Ovary (tissue), 9 donors: ENCODE results near the gene TAOK3. TPM values are rescaled to one million over a fixed set of nuclear protein-coding genes. Genes with fewer than 3 reads are reported as not detected.

Experiments used
- DNase-seq, 5 donors: peaks; one replicate each; pipeline ENCODE4 v3.0.0-alpha.2; 2019 to 2020
- H3K27ac ChIP-seq, 2 donors: fragments of 200-600 bp; one replicate each; pipeline versions ENCODE4 v1.5.1 to v1.8.0; 2019 to 2022
- H3K27me3 ChIP-seq: fragments of 200-600 bp; one replicate; pipeline ENCODE4 v1.8.0; 2022
- H3K36me3 ChIP-seq: fragments of 200-600 bp; sonication (generic); one replicate; pipeline ENCODE4 v1.5.1; 2019
- H3K4me1 ChIP-seq: one replicate; pipeline ENCODE4 v1.8.1; 2013; ENCODE audit warnings: mild to moderate bottlenecking, moderate library complexity; ENCODE audit not compliant: insufficient read depth
- H3K4me3 ChIP-seq: fragments of 200-600 bp; sonication (generic); one replicate; pipeline ENCODE4 v1.5.1; 2017
- H3K9me3 ChIP-seq, 2 donors: fragments of 200-600 bp in 1 of 2; sonication (generic) in 1 of 2; one replicate each; pipeline versions ENCODE4 v1.5.1 to v1.8.1; 2013 to 2019; ENCODE audit warnings: mild to moderate bottlenecking in 1 of 2, moderate library complexity in 1 of 2
- EP300 ChIP-seq: sonication (generic); formaldehyde crosslinking; IDR thresholded peaks from one replicate; pipeline ENCODE4 v1.6.1; 2017; ENCODE audit warnings: antibody characterized with exemption
- POLR2A ChIP-seq: fragments of 450-650 bp; IDR thresholded peaks from one replicate; pipeline ENCODE4 v1.6.1; 2017; ENCODE audit warnings: antibody characterized with exemption, mild to moderate bottlenecking, moderate library complexity
- WGBS, 3 donors: extraction: QIAGEN DNeasy Blood & Tissue Kit in 1 of 3; methylation state at CpG; one replicate each; pipeline versions ENCODE4 v1.1.5 to v1.1.7; 2013 to 2017; 5-methylcytosine and 5-hydroxymethylcytosine counted together
- intact Hi-C, 4 donors: fragments of 100-400 bp; cut with DNase I; formaldehyde crosslinking; loops; one replicate each; pipeline versions ENCODE4 v1.11.0 to v1.15.1; 2022 to 2023
- polyA plus RNA-seq, 2 donors: library from polyadenylated mRNA; stranded (reverse); fragments of 200-250 nt in 1 of 2; fragments of 350-450 nt in 1 of 2; fragmentation: Illumina TruSeq in 1 of 2; extraction: RNeasy Lipid Tissue Mini Kit (QIAGEN cat#74804) in 1 of 2; gene quantifications; one replicate each; pipeline ENCODE4 v1.2.3, GENCODE V29; 2013 to 2014
- total RNA-seq, 7 donors: library from RNA; depleted of rRNA in 2 of 7; stranded (reverse); fragments of >200 nt in 2 of 7; fragmentation: NEBNext Ultra II Directional in 3 of 7; extraction: Animal tissue kit (Norgen Biotek cat#: 25700) in 3 of 7; gene quantifications; one replicate each; pipeline versions ENCODE4 v1.1.0 to v1.2.4, GENCODE V29; 2016 to 2023
- TF ChIP-seq, protein P1 (sequence below), 3 donors: fragments of 450-650 bp in 2 of 3; fragments of 200-600 bp in 1 of 3; IDR thresholded peaks; one replicate each; pipeline versions ENCODE4 v1.5.1 to v1.8.0; 2016 to 2022; ENCODE audit warnings: antibody characterized with exemption in 3 of 3, mild to moderate bottlenecking in 1 of 3
- donor health status: DM: no; HTN: no; CAD: no; lungs with moderate emphysema.
- donor health status: DM: no; HTN: no; CAD: no.
- donor health status: Bipolar disorder and iron deficiency.
- donor health status: DM: yes; HTN: yes; CAD: no.
- donor health status: DM: no; HTN: no; CAD: no.
- donor health status: DM: yes; HTN: yes; CAD: no.

The TAOK3 gene
- total and polyA plus RNA-seq, 9 donors: 12.6 to 31.0 (median 23.0) TPM

DNA sequence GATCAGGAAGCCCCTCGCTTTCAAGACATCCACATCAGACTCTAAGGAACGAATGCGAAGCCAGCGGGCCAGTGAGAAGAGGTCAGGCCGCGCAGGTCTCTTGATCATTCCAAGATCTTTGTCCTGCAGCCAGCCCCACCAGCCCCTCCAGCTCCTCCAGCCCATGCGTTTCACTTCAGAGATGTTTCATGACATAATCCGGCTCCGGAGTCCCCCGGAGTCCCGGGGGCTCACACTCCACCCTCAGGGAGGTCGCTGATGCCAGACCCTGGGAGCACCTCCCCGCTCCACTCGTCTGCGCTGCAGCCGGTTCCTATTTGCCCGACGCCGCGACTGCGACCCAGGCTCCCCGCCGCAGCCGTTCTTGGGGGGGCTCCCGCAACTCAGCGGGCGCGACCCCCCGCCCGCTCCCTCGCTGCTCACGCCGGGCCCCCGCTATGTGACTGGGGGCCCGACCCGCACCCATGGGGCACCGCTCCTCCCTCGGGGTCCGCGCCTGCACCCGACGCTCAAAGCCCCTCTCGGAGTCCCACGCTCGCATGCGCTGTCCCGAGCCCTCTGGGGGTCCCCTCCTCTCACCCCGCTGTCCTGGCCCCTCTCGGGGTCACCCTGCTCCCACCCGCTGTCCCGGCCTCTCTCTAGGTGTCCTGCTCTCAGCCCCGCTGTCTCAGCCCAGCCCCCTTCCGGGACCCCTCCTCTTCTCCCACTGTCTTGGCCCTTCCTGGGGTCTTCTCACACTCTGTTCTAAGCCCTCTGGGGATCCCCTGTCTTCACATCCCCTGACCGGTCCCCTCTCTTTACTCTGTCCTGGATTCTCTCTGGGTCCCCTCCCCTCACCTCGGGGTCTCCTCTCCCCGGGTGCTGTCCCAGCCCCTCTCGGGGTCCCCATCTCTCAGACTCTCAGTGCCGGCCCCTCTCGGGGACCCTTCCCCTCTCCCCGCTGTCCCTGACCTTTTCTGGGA, 1.1 kb downstream of the TAOK3 start:
- H3K4me3 ChIP-seq: peak overlapping the region; percentile 96
- H3K9me3 ChIP-seq: no peaks in the 10 kb centered on the region
- TF ChIP-seq, protein P1, sequence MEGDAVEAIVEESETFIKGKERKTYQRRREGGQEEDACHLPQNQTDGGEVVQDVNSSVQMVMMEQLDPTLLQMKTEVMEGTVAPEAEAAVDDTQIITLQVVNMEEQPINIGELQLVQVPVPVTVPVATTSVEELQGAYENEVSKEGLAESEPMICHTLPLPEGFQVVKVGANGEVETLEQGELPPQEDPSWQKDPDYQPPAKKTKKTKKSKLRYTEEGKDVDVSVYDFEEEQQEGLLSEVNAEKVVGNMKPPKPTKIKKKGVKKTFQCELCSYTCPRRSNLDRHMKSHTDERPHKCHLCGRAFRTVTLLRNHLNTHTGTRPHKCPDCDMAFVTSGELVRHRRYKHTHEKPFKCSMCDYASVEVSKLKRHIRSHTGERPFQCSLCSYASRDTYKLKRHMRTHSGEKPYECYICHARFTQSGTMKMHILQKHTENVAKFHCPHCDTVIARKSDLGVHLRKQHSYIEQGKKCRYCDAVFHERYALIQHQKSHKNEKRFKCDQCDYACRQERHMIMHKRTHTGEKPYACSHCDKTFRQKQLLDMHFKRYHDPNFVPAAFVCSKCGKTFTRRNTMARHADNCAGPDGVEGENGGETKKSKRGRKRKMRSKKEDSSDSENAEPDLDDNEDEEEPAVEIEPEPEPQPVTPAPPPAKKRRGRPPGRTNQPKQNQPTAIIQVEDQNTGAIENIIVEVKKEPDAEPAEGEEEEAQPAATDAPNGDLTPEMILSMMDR (IDR thresholded peaks at IDR 0.05): no peak
- TF ChIP-seq EP300 (no peak), POLR2A (no peak)
- intact Hi-C loops: loop anchor here in 1 of 4 donors (5.0 kb wide), 2 partner anchors 184 to 249 kb away; no protein-coding TSS in a partner anchor
- H3K27ac ChIP-seq: no peak overlapping the region
- peak; percentile 14 to 48 (median 41) for DNase-seq
- peaks cover 4% of the 10 kb centered on the region for H3K4me1 ChIP-seq
- WGBS, 3 donors: 1% methylated on average over 38 to 60 of the region's 60 CpGs
- no peaks in the 10 kb centered on the region for H3K27me3 ChIP-seq
- no peaks in the 10 kb centered on the region for H3K36me3 ChIP-seq

DNA sequence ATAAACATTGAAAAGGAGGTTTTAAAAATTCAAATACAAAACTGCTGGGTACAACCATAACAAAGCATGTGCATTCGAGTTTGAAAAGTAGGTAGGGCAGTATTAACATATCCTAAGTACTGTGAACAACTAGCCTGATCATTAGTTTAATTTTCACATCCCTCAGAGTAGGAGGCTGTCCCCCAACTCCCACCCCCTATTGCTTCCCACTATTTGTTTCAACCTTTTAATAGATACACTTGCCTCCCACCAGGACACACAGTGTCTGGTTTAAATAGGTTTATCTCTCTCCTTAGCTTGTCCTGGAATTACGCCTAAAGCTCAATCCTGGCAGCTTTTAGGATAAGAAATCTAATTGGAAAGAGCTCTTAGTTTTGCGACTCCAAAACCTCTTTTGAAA, 2.1 kb downstream of the TAOK3 start:
- Histone ChIP-seq H3K4me1 (peaks cover 4% of the 10 kb centered on the region), H3K4me3 (no peak overlapping the region), H3K36me3 (no peaks in the 10 kb centered on the region), H3K27ac (no peak overlapping the region), H3K27me3 (no peaks in the 10 kb centered on the region), H3K9me3 (no peaks in the 10 kb centered on the region)
- TF ChIP-seq EP300 (no peak), POLR2A (no peak)
- TF ChIP-seq, protein P1 (IDR thresholded peaks at IDR 0.05): no peak
- intact Hi-C loops: loop anchor here in 1 of 4 donors (5.0 kb wide), 2 partner anchors 183 to 248 kb away; no protein-coding TSS in a partner anchor
- 43 to 67% (median 46%) methylated on average over 3 of the region's 3 CpGs for WGBS, 3 donors
- DNase-seq: no peak

DNA sequence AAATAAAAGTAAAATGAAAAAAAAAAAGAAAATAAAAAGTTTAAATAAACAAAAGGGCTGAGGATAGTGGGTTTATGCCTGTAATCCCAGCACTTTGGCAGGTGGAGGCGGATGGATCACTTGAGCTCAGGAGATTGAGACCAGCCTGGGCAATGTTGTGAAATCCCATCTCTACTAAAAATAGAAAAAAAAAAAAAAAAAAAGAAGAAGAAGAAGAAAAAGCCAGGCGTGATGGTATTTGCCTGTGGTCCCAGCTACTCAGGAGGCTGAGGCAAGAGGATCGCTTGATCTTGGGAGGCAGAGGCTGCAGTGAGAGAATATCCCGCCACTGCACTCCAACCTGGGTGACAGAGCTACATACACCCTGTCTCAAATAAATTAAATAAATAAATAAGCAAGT, 3.9 kb downstream of the TAOK3 start:
- intact Hi-C loops: no loop called here
- 94 to 95% (median 95%) methylated on average over 4 of the region's 4 CpGs for WGBS, 3 donors
- no peaks in the 10 kb centered on the region for H3K27me3 ChIP-seq

DNA sequence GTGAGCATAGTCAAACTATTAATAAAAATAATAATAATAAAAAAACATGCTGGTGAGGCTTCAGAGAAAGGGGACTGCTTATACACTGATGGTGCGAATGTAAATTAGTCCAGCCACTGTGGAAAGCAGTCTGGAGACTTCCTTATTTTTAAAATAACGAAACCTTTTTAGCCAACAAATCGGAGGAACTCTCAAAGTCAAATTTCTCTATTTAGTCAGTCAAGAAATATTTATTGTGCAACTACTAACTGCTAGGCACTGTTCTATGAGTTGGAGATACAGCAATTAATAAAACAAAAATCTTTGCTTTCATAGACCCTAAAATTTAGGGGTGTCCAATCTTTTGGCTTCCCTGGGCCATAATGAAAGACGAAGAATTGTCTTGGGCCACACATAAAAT, 10.8 kb downstream of the TAOK3 start:
- H3K9me3 ChIP-seq: no peaks in the 10 kb centered on the region
- whole genome bisulfite sequencing, 3 donors: 94 to 97% (median 96%) methylated on average over 4 of the region's 4 CpGs
- no peak for TF ChIP-seq EP300
- TF ChIP-seq POLR2A: no peak
- TF ChIP-seq, protein P1 (IDR thresholded peaks at IDR 0.05): no peak
- intact Hi-C loops: no loop called here
- no peak overlapping the region for H3K27ac ChIP-seq
- H3K27me3 ChIP-seq: no peaks in the 10 kb centered on the region
- no peak for DNase-seq
- H3K4me3 ChIP-seq: no peak overlapping the region
- no peaks in the 10 kb centered on the region for H3K4me1 ChIP-seq
- H3K36me3 ChIP-seq: no peaks in the 10 kb centered on the region

More for the DNA sequence above, 3.9 kb downstream of the TAOK3 start:
- Histone ChIP-seq H3K4me3 (no peak overlapping the region), H3K4me1 (peaks cover 4% of the 10 kb centered on the region), H3K9me3 (no peaks in the 10 kb centered on the region), H3K27ac (no peak overlapping the region), H3K36me3 (no peaks in the 10 kb centered on the region)
- TF ChIP-seq, protein P1 (IDR thresholded peaks at IDR 0.05): no peak
- no peak for TF ChIP-seq EP300
- no peak for DNase-seq
